Measurements from ENCODE around the gene SLIT1.

- TF ChIP-seq CTCF (IDR thresholded peaks at IDR 0.05) (no peak), POLR2A (IDR thresholded peaks at IDR 0.05) (no peak)
Measured at GRCh38 chr10:97076781-97077180, 109.0 kb downstream of the SLIT1 start.
